ENCODE data around the gene OSTN. TPM values are rescaled to one million over a fixed set of nuclear protein-coding genes. Genes with fewer than 3 reads are reported as not detected.
A peak's percentile ranks its signal among the peaks of the same experiment; 100 is the strongest.

The OSTN gene
- total RNA-seq, 2 experiments from 2014 or later, result not detected

DNA sequence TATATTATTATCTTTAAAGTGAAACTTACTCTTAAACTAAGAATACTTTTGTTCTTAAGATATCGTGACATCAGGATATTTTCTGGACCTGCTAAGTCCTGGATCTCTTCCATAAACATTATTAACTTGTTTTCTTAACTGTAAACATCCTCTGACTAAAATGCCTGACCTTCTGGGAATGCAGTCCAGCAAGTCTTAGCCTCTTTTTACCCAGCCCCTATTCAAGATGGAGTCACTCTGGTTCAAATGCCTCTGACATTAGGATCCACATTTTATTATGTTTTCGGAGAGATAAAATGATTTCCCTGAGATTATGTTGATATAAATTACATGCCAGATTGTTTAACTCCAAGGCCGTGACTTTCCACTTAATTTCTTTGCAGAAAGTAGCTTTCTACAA lies 37.6 kb downstream of the OSTN start:
- H3K4me2 ChIP-seq (ENCODE audit: low read length), result no peak overlapping the region
- BruUV-seq (replicated peaks), result no TSS peak
- no peak for DNase-seq (ENCODE audit: low spot score)
- peak overlapping the region; percentile 6; the same call in 1 of the 2 replicates for H2AFZ ChIP-seq (ENCODE audit: low read length)
- H3K9me3 ChIP-seq (ENCODE audit: low read length), result no peaks in the 10 kb centered on the region
- no peak overlapping the region for H3K27ac ChIP-seq (ENCODE audit: low read depth, low read length, poor library complexity, severe bottlenecking)
- no peaks in the 10 kb centered on the region for H3K9me2 ChIP-seq (ENCODE audit: insufficient read depth, low read length)
- H3K79me2 ChIP-seq (ENCODE audit: insufficient read depth, low read depth, low read length), result no peaks in the 10 kb centered on the region
- no peak for TF ChIP-seq EZH2phosphoT487 (IDR thresholded peaks at IDR 0.05; ENCODE audit: borderline replicate concordance, low read depth, low read length)
- TF ChIP-seq, protein P1, sequence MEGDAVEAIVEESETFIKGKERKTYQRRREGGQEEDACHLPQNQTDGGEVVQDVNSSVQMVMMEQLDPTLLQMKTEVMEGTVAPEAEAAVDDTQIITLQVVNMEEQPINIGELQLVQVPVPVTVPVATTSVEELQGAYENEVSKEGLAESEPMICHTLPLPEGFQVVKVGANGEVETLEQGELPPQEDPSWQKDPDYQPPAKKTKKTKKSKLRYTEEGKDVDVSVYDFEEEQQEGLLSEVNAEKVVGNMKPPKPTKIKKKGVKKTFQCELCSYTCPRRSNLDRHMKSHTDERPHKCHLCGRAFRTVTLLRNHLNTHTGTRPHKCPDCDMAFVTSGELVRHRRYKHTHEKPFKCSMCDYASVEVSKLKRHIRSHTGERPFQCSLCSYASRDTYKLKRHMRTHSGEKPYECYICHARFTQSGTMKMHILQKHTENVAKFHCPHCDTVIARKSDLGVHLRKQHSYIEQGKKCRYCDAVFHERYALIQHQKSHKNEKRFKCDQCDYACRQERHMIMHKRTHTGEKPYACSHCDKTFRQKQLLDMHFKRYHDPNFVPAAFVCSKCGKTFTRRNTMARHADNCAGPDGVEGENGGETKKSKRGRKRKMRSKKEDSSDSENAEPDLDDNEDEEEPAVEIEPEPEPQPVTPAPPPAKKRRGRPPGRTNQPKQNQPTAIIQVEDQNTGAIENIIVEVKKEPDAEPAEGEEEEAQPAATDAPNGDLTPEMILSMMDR (conservative IDR thresholded peaks at IDR 0.05; ENCODE audit: low read length), result no peak
- intact Hi-C loops (cut with micrococcal nuclease; ENCODE audit: unreplicated experiment), result loop anchor here (10.0 kb wide), 1 partner anchor 352 kb away; no protein-coding TSS in a partner anchor
- H3K36me3 ChIP-seq (ENCODE audit: insufficient read depth, low read length), result no peaks in the 10 kb centered on the region
- H4K20me1 ChIP-seq (ENCODE audit: insufficient read depth, low read length), result no peaks in the 10 kb centered on the region
- H3K4me3 ChIP-seq (ENCODE audit: low read depth, low read length, poor library complexity, severe bottlenecking), result no peak overlapping the region
- ChIA-PET CTCF (ENCODE audit: unreplicated experiment) (no interaction called here), POLR2A (interaction anchor here (1.6 kb wide), 1 partner anchor 10 kb away, joined by 4 read pairs; no protein-coding TSS in a partner anchor)
- peaks cover 14% of the 10 kb centered on the region for H3K4me1 ChIP-seq (ENCODE audit: insufficient read depth, low read length, poor library complexity, severe bottlenecking)

DNA sequence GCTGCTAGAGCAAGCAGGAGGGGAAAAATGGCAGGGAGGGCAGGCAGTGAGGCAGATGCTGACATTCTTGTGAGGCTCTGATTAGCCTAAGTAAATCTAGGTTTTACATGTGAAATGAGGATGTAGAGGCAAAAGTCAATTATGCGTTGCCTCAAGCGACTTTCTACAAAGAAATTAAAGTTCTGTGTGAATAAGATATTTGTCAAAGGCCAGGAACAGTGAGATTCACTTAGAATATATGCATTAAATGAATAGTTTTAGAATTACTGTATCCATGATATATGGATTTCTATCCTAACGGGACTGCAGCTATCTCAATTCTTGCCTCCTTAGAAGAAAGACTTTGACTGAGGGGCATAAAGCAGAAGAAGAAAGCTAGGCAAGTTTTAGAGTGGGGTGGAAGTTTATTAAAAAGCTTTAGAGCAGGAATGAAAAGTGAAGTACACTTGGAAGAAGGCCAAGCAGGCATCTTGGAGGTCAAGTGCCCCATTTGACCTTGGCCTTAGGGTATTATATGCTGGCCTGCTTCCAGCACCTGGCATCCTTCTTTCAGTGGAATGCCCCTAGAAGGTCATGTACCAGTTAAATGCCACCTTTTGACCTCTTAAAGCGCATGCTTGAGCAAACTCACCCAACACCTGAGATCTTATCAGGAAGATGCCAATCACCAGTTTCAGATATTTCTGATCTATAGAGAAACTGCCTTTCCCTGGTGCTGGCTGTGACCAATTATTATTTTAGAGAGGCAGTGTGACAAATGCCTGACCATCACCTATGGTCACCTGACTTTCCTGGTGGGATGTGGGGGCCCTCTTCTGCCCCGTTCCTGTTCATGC lies 38.2 kb downstream of the OSTN start:
- TF ChIP-seq, protein P1 (conservative IDR thresholded peaks at IDR 0.05; ENCODE audit: low read length), result no peak
- no peak for TF ChIP-seq EZH2phosphoT487 (IDR thresholded peaks at IDR 0.05; ENCODE audit: borderline replicate concordance, low read depth, low read length)
- Histone ChIP-seq H3K36me3 (ENCODE audit: insufficient read depth, low read length) (no peaks in the 10 kb centered on the region), H2AFZ (ENCODE audit: low read length) (peak overlapping the region; percentile 6; the same call in 1 of the 2 replicates), H3K9me3 (ENCODE audit: low read length) (no peaks in the 10 kb centered on the region), H3K27ac (ENCODE audit: low read depth, low read length, poor library complexity, severe bottlenecking) (no peak overlapping the region), H3K79me2 (ENCODE audit: insufficient read depth, low read depth, low read length) (no peaks in the 10 kb centered on the region), H3K4me3 (ENCODE audit: low read depth, low read length, poor library complexity, severe bottlenecking) (no peak overlapping the region), H3K4me2 (ENCODE audit: low read length) (no peak overlapping the region), H4K20me1 (ENCODE audit: insufficient read depth, low read length) (no peaks in the 10 kb centered on the region), H3K9me2 (ENCODE audit: insufficient read depth, low read length) (no peaks in the 10 kb centered on the region), H3K4me1 (ENCODE audit: insufficient read depth, low read length, poor library complexity, severe bottlenecking) (peaks cover 14% of the 10 kb centered on the region)
- no peak for DNase-seq (ENCODE audit: low spot score)
- ChIA-PET CTCF (ENCODE audit: unreplicated experiment) (no interaction called here), POLR2A (interaction anchor here (0.6 to 1.6 kb wide), 7 partner anchors 11 to 121 kb away, joined by 3 to 5 read pairs (median 3); partner anchors contain the start of gene OSTN)
- BruUV-seq (replicated peaks), result no TSS peak
- intact Hi-C loops (cut with micrococcal nuclease; ENCODE audit: unreplicated experiment), result loop anchor here (10.0 kb wide), 1 partner anchor 352 kb away; no protein-coding TSS in a partner anchor
